ENCODE results near the gene KCNAB3.

Gene KCNAB3

GRCh38 chr17:7903154-7904103, 26.2 kb downstream of the KCNAB3 start:
- DNase-seq (ENCODE audit: low spot score) = no peak

DNA sequence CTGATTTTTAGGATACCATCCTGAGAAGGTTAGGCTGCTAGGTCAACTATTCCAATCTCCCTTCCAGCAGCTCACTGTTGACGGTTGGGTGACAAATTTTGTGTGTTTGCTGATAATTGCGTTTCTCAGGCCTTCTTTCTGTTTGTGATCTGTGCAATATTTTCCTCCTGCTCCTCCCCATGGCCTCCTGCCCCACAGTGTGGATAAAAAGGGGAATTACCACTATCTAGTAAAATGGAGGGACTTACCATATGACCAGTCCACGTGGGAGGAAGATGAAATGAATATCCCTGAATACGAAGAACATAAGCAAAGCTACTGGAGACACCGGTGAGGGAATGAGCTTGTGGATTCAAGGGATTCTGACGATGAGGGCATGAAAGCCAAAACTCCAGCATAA, 31.9 kb downstream of the KCNAB3 start:
- peak; percentile 43 for DNase-seq (ENCODE audit: low spot score)

DNA sequence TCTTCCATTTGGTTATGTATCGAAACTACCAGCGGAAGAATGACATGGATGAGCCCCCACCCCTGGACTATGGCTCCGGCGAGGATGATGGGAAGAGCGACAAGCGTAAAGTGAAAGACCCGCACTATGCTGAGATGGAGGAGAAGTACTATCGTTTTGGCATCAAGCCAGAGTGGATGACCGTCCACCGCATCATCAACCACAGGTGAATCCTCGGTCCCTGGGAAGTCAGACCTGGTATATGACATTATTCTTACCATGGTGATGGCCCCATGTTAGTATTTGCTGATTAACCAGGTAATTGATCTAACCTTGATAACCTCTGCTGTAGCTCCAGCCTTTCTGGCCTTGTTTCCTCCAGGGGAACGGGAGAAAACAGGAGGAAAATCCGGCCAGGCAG, 32.6 kb downstream of the KCNAB3 start:
- DNase-seq (ENCODE audit: low spot score) = no peak

DNA sequence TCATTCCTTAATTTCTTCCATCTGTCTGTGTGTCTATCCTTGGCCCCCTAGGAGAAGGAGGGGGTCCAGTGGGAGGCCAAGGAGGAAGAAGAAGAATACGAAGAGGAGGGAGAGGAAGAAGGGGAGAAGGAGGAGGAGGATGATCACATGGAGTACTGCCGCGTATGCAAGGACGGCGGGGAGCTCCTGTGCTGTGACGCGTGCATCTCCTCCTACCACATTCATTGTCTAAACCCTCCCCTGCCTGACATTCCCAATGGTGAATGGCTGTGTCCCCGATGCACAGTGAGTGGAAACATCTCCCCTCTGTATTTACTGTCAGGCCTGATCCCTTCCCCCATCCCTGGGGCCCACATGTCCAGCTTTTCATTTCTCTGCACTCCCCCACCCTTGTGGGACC, 34.8 kb downstream of the KCNAB3 start:
- no peak for DNase-seq (ENCODE audit: low spot score)

- no peak for DNase-seq (ENCODE audit: low spot score)
These were observed 35.4 kb downstream of the KCNAB3 start for GRCh38 chr17:7894226-7894625.

- DNase-seq (ENCODE audit: low spot score) = no peak
These were observed 36.3 kb downstream of the KCNAB3 start for GRCh38 chr17:7893187-7893880.

DNA sequence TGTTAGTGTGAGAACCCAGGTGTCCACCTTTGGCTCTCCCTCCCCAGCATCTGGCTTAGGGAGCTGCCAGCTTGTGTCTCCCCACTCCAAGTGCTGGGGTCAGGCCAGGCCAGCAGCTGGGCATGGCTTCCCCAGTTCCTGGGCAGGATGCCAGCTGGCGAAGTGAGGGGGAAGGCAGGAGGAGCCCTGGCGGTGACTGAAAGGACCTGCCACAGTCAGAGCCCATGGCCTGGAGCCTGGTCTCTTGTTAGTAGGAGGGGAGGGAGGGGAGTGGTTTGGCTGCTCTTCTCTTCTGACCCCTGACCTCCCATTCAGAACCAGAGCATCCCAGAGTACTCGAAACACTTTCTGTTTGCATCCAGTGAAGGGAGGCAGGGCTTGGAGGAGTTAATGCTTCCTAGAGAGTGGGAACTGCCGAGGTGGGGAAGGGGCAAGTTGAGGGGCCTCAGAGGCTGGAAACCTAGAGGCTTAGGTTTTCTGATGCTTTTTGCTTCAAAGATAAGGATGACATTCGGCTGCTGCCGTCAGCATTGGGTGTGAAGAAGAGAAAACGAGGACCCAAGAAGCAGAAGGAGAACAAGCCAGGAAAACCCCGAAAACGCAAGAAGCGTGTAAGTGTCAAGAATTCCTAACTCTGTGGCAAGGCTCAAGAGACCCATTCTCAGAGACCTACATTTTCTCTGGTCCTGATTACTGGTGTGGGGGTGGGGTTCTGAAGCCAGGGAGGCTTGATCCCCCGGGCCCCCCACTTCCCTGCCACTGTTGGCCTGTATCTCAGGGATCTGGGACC, 40.3 kb downstream of the KCNAB3 start:
- DNase-seq (ENCODE audit: low spot score) = peak; percentile 36

GRCh38 chr17:7888184-7888920, 41.3 kb downstream of the KCNAB3 start, which contains the start of gene CHD3:
Gene CHD3, plus strand, starts transcription at chr17:7888789. Its CDS starts 212 bp downstream, at chr17:7889001.
- DNase-seq (ENCODE audit: low spot score) = peak; percentile 32

DNA sequence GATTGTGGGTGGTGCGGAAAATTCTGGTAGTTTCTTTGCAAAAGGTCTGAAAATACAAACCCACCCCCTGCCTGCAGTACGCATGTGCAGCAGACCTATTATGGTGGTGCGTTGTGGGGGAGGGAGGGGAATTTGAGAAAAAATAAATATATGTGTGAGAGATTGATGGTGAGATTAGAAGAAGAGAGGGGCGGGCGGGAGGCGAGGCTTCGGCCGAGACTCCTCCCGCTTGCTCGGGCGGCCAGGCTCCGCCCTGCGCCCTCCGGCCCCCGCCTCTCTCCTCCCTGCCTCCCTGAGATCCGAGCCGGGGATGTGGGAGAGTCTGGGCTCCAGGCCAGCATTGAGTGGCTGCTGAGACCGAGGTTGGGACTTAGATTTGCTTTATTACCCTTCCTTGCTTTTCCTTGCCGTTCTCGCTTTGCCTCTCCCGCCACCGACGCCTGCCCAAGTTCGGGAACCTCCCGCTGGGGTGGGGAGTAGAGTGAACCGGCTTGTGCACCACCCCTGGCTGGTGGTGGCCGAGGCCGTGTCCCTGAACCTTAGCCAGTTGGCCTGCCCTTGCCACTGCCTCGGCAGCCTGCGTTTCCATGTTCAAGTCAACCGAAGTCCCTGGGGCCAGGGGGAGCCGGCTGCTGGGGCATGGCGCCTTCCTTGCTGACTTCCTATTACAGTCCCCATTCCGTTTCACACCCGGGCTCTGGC, 42.0 kb downstream of the KCNAB3 start:
- peak; percentile 96 for DNase-seq (ENCODE audit: low spot score)

DNA sequence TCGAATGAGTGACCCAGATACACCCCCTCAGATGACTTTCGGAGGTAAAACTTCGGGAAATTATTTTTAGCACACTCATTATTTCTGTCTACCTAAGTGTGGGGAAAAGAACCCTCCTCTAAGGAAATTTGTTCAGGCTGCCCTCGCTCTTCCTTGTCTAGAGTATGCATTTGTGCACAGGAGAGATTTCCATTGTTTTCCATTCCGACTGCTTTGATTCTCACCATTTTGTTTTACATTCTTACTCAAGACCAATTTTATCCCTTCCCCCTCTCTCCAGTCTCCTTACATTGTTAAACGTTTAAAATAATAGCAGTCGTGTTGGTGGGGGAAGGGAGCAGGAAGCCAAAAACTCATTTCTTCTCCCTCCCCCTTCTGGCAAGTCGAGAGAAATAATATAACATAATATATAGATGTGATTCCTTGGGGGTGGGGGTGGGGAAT, 42.6 kb downstream of the KCNAB3 start:
- no peak for DNase-seq (ENCODE audit: low spot score)

DNA sequence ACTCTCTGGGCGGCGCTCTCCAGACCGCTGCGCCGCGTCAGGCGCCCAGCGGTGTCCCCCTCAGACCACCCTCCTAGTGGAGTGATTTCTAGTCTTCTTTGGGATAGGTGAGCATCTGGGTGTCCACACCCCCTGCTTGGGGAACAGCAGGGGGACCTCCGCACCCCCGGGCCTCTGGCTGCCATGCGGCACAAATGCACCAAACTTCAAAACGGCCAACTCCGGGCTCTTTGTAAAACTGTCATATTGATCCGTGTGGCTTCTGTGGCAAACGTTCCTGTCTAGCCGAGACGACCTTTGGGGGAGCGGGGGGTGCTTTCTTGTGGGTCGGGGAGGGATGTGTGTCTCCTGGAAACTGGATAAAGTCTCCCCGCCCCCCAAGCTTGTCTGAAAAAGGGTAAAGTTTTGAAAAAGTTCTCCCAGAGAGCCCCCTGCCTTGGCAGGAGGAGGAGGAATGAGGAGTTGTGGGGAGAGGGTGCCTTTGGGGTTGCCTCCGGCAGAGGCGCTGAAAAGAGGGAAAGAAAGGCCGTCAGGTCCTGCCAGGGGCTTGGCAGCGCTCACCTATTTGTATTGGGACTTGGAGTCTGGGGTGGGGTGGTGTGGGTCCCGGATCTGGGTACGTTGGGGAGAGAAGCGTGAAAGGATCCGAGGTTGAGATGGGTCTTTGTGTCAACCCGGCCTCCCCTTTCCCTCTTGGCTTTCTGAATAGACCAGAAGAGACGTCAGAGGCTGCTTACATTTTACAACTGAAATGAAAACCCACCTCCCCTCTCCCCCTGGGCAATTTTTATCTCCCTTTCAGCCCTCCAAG, 43.2 kb downstream of the KCNAB3 start:
- DNase-seq (ENCODE audit: low spot score) = peak; percentile 56

- peak; percentile 30 for DNase-seq (ENCODE audit: low spot score)
These were observed 44.1 kb downstream of the KCNAB3 start for GRCh38 chr17:7885367-7886226.

- DNase-seq (ENCODE audit: low spot score) = peak; percentile 20
These were observed 44.9 kb downstream of the KCNAB3 start for GRCh38 chr17:7884581-7885366.

DNA sequence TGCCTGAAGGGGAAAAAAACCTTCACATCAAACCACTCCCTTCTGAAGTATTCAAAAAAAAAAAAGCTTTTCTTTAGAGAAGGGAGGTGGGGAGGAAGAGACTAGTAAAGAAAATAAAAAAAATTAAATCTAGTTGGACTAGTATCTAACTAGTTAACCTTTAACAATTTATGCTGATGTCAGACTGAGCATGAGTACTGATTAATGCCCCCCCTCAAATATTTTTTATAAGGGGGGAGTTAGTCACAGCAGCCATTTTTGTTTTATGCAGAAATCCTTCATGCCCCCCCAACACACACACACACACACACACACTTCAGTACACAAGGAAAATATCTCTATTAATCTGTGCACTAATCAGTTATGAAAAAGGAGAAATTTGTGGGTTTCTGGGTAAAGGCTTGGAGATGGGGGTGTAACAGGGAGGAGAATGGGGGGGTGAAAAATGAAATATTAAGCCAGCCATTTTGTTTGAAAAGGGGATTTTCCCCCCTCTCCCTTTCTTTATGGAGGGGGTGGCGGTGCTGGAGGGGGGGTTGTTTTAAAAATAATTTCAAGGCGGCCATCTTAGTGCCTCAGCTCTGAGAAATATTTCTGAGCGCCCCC, 45.8 kb downstream of the KCNAB3 start:
- DNase-seq (ENCODE audit: low spot score) = peak; percentile 58

GRCh38 chr17:7882629-7883028, 47.0 kb downstream of the KCNAB3 start:
- no peak for DNase-seq (ENCODE audit: low spot score)

GRCh38 chr17:7882068-7882467, 47.6 kb downstream of the KCNAB3 start:
- no peak for DNase-seq (ENCODE audit: low spot score)

GRCh38 chr17:7881276-7882054, 48.2 kb downstream of the KCNAB3 start:
- DNase-seq (ENCODE audit: low spot score) = no peak

Data from CD4-positive, alpha-beta T cell treated with Interleukin-2 at 100 ng/mL for 4 hours (primary cell).